ENCODE data around the gene WNT16. TPM values are rescaled to one million over a fixed set of nuclear protein-coding genes. Genes with fewer than 3 reads are reported as not detected.
"Not testable (repeated sequence)": the region's sequence is repeated elsewhere in the genome, so short reads cannot be mapped to it uniquely, and the experiment has no call there.

Gene WNT16
- total and polyA plus RNA-seq, 2 experiments from 2014 or later: 0.45 to 0.73 TPM

- DNase-seq (ENCODE audit: low spot score); H3K27me3 Mint-ChIP-seq (ENCODE audit: insufficient read depth, low read depth, poor library complexity); H3K4me3 Mint-ChIP-seq; H3F3A ChIP-seq (replicated peaks; ENCODE audit: low read depth); H3K4me3 ChIP-seq; H3K27ac Mint-ChIP-seq; H3K4me1 ChIP-seq (ENCODE audit: insufficient read depth); H3K27ac ChIP-seq (ENCODE audit: low read depth); H3K4me1 Mint-ChIP-seq; H3K79me2 ChIP-seq (replicated peaks; ENCODE audit: insufficient read depth); H3K36me3 ChIP-seq (ENCODE audit: insufficient read depth); H3K36me3 Mint-ChIP-seq (ENCODE audit: low read depth); ATAC-seq; H2AFZ ChIP-seq; H3K27me3 ChIP-seq (ENCODE audit: insufficient read depth); H3K9me2 ChIP-seq (ENCODE audit: insufficient read depth); H4K20me1 ChIP-seq (replicated peaks; ENCODE audit: insufficient read depth); H3K9me3 Mint-ChIP-seq; H3K4me2 ChIP-seq: not testable (repeated sequence)
Measured at GRCh38 chr7:121315170-121315569, 13.6 kb upstream of the WNT16 start.

GRCh38 chr7:121322460-121322859 lies 6.3 kb upstream of the WNT16 start:
- ATAC-seq: no peak
- H3K4me3 ChIP-seq: no peak overlapping the region
- no peak overlapping the region for H3K27ac ChIP-seq (ENCODE audit: low read depth)
- peaks cover 2% of the 10 kb centered on the region for H3K27me3 Mint-ChIP-seq (ENCODE audit: insufficient read depth, low read depth, poor library complexity)
- H3K36me3 Mint-ChIP-seq (ENCODE audit: low read depth): no peaks in the 10 kb centered on the region
- no peaks in the 10 kb centered on the region for H3K79me2 ChIP-seq (replicated peaks; ENCODE audit: insufficient read depth)
- H3K9me2 ChIP-seq (ENCODE audit: insufficient read depth): no peaks in the 10 kb centered on the region
- no peak overlapping the region for H3K4me3 Mint-ChIP-seq
- DNase-seq (ENCODE audit: low spot score): no peak
- no peaks in the 10 kb centered on the region for H4K20me1 ChIP-seq (replicated peaks; ENCODE audit: insufficient read depth)
- H3K4me1 ChIP-seq (ENCODE audit: insufficient read depth): no peaks in the 10 kb centered on the region
- H3K4me2 ChIP-seq: no peak overlapping the region
- H3K27me3 ChIP-seq (ENCODE audit: insufficient read depth): no peaks in the 10 kb centered on the region
- H3K4me1 Mint-ChIP-seq: no peaks in the 10 kb centered on the region
- no peaks in the 10 kb centered on the region for H3F3A ChIP-seq (replicated peaks; ENCODE audit: low read depth)
- no peak overlapping the region for H3K27ac Mint-ChIP-seq
- H3K9me3 Mint-ChIP-seq: no peaks in the 10 kb centered on the region
- H2AFZ ChIP-seq: no peak overlapping the region
- no peaks in the 10 kb centered on the region for H3K36me3 ChIP-seq (ENCODE audit: insufficient read depth)
- TF ChIP-seq EZH2 (IDR thresholded peaks at IDR 0.05; ENCODE audit: low read depth, unreplicated experiment) (no peak), STAT1 (IDR thresholded peaks at IDR 0.05; ENCODE audit: unreplicated experiment) (no peak), ZNF114 (CRISPR knock-in tag; IDR thresholded peaks at IDR 0.05) (no peak), POLR2AphosphoS5 (IDR thresholded peaks at IDR 0.05; ENCODE audit: low read depth) (no peak), EZH2phosphoT487 (IDR thresholded peaks at IDR 0.05; ENCODE audit: unreplicated experiment) (no peak), CTCF (conservative IDR thresholded peaks at IDR 0.05; ENCODE audit: low read depth in 2 of 2) (no peak), ZNF331 (CRISPR knock-in tag; IDR thresholded peaks at IDR 0.05; ENCODE audit: low read depth) (no peak), CREB1 (CRISPR knock-in tag; IDR thresholded peaks at IDR 0.05; ENCODE audit: low read depth) (no peak), JUNB (IDR thresholded peaks at IDR 0.05; ENCODE audit: unreplicated experiment) (no peak)
- TF ChIP-seq, protein P1, sequence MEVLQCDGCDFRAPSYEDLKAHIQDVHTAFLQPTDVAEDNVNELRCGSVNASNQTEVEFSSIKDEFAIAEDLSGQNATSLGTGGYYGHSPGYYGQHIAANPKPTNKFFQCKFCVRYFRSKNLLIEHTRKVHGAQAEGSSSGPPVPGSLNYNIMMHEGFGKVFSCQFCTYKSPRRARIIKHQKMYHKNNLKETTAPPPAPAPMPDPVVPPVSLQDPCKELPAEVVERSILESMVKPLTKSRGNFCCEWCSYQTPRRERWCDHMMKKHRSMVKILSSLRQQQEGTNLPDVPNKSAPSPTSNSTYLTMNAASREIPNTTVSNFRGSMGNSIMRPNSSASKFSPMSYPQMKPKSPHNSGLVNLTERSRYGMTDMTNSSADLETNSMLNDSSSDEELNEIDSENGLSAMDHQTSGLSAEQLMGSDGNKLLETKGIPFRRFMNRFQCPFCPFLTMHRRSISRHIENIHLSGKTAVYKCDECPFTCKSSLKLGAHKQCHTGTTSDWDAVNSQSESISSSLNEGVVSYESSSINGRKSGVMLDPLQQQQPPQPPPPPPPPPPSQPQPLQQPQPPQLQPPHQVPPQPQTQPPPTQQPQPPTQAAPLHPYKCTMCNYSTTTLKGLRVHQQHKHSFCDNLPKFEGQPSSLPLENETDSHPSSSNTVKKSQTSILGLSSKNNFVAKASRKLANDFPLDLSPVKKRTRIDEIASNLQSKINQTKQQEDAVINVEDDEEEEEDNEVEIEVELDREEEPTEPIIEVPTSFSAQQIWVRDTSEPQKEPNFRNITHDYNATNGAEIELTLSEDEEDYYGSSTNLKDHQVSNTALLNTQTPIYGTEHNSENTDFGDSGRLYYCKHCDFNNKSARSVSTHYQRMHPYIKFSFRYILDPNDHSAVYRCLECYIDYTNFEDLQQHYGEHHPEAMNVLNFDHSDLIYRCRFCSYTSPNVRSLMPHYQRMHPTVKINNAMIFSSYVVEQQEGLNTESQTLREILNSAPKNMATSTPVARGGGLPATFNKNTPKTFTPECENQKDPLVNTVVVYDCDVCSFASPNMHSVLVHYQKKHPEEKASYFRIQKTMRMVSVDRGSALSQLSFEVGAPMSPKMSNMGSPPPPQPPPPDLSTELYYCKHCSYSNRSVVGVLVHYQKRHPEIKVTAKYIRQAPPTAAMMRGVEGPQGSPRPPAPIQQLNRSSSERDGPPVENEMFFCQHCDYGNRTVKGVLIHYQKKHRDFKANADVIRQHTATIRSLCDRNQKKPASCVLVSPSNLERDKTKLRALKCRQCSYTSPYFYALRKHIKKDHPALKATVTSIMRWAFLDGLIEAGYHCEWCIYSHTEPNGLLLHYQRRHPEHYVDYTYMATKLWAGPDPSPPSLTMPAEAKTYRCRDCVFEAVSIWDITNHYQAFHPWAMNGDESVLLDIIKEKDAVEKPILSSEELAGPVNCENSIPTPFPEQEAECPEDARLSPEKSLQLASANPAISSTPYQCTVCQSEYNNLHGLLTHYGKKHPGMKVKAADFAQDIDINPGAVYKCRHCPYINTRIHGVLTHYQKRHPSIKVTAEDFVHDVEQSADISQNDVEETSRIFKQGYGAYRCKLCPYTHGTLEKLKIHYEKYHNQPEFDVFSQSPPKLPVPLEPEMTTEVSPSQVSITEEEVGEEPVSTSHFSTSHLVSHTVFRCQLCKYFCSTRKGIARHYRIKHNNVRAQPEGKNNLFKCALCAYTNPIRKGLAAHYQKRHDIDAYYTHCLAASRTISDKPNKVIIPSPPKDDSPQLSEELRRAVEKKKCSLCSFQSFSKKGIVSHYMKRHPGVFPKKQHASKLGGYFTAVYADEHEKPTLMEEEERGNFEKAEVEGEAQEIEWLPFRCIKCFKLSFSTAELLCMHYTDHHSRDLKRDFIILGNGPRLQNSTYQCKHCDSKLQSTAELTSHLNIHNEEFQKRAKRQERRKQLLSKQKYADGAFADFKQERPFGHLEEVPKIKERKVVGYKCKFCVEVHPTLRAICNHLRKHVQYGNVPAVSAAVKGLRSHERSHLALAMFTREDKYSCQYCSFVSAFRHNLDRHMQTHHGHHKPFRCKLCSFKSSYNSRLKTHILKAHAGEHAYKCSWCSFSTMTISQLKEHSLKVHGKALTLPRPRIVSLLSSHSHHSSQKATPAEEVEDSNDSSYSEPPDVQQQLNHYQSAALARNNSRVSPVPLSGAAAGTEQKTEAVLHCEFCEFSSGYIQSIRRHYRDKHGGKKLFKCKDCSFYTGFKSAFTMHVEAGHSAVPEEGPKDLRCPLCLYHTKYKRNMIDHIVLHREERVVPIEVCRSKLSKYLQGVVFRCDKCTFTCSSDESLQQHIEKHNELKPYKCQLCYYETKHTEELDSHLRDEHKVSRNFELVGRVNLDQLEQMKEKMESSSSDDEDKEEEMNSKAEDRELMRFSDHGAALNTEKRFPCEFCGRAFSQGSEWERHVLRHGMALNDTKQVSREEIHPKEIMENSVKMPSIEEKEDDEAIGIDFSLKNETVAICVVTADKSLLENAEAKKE (CRISPR knock-in tag; IDR thresholded peaks at IDR 0.05): no peak
- TF ChIP-seq, protein P2, sequence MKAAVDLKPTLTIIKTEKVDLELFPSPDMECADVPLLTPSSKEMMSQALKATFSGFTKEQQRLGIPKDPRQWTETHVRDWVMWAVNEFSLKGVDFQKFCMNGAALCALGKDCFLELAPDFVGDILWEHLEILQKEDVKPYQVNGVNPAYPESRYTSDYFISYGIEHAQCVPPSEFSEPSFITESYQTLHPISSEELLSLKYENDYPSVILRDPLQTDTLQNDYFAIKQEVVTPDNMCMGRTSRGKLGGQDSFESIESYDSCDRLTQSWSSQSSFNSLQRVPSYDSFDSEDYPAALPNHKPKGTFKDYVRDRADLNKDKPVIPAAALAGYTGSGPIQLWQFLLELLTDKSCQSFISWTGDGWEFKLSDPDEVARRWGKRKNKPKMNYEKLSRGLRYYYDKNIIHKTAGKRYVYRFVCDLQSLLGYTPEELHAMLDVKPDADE (IDR thresholded peaks at IDR 0.05): no peak
